Measurements from ENCODE around the gene SPG7. TPM values are rescaled to one million over a fixed set of nuclear protein-coding genes. Genes with fewer than 3 reads are reported as not detected.

SPG7 gene
- total and polyA plus RNA-seq, 4 donors: 34.5 to 102 (median 49.5) TPM

GRCh38 chr16:89567656-89568594, 59.7 kb downstream of the SPG7 start:
- no peak for TF ChIP-seq TAF1 (conservative IDR thresholded peaks at IDR 0.05)
- TF ChIP-seq NR2F2 (IDR thresholded peaks at IDR 0.05): no peak
- no peak for TF ChIP-seq YY1 (IDR thresholded peaks at IDR 0.05)
- no peak for TF ChIP-seq JUND (IDR thresholded peaks at IDR 0.05)
- TF ChIP-seq CTCF (IDR thresholded peaks at IDR 0.05; ENCODE audit: low read depth, low read length, missing input control): no peak
- no peak for TF ChIP-seq MAX (IDR thresholded peaks at IDR 0.05)
- DNase-seq (ENCODE audit: low spot score): no peak
- 81% methylated on average over 30 of the region's 30 CpGs for WGBS
- H3K27ac ChIP-seq (ENCODE audit: low read depth in 1 of 2, low read length in 2 of 2): no peak overlapping the region
- no peaks in the 10 kb centered on the region for H3K27me3 ChIP-seq (ENCODE audit: control insufficient read depth in 4 of 4, insufficient read depth in 4 of 4, low read length in 3 of 4)
- H3K36me3 ChIP-seq (ENCODE audit: control insufficient read depth in 4 of 4, insufficient read depth in 3 of 4, low read depth in 1 of 4, low read length in 3 of 4): peaks cover 6 to 16% (median 15%) of the 10 kb centered on the region in 4 donors
- no peak overlapping the region for H3K9ac ChIP-seq (ENCODE audit: low read depth in 1 of 2, low read length in 2 of 2)
- no peaks in the 10 kb centered on the region for H3K9me3 ChIP-seq (ENCODE audit: control insufficient read depth in 4 of 4, low read length in 3 of 4)
- no peak overlapping the region for H3K4me3 ChIP-seq (ENCODE audit: low read depth in 1 of 3, low read length in 3 of 3)
- H3K4me1 ChIP-seq (ENCODE audit: control insufficient read depth in 4 of 4, insufficient read depth in 4 of 4, low read length in 3 of 4): peaks cover 10 to 42% (median 26%) of the 10 kb centered on the region in 4 donors

DNA sequence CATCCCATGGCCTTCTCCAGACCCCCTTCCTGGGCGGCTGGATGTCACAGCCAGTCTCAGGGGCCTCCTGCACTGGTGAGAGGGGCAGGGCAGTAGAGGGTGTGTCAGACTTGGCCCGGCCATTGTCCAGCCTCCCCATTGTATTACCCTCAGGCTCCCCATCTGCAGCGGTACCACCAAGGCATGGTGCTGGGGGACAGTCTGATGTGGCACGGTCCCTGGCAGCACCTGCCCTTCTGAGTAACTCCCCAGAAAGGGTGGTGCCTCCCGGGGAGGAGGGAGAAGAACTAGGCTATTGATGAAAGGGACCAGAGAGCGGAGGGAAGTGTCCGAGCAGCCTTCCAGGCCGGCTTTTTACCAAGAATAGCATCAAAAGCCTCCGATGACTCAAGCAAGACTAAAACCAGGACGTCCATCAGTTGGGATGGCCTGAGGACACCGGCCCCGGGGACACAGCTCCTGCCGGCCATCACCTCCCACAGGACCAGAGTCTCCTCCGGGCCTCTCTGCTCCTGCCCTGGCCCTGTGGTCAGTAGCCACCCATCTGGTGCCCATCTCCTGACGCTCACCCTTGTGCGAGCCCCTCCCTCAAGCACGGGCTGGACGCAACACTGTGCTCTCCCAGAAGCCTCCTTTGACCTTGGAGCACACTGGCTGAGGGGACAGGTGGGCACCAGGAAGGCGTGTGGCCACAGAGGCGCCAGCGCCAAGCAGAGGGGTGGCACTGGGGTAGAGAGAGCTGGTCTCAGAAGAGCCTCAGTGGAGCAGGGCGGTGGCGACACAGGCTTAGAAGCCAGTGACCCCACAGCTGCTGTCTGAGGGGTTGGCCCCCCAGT, 61.5 kb downstream of the SPG7 start:
- DNase-seq (ENCODE audit: low spot score): no peak
- peaks cover 8 to 25% (median 22%) of the 10 kb centered on the region in 4 donors for H3K4me1 ChIP-seq (ENCODE audit: control insufficient read depth in 4 of 4, insufficient read depth in 4 of 4, low read length in 3 of 4)
- H3K27me3 ChIP-seq (ENCODE audit: control insufficient read depth in 4 of 4, insufficient read depth in 4 of 4, low read length in 3 of 4): no peaks in the 10 kb centered on the region
- H3K9me3 ChIP-seq (ENCODE audit: control insufficient read depth in 4 of 4, low read length in 3 of 4): no peaks in the 10 kb centered on the region
- no peaks in the 10 kb centered on the region for H3K36me3 ChIP-seq (ENCODE audit: control insufficient read depth in 4 of 4, insufficient read depth in 3 of 4, low read depth in 1 of 4, low read length in 3 of 4)
- TF ChIP-seq RXRA (IDR thresholded peaks at IDR 0.05) (no peak), MAX (IDR thresholded peaks at IDR 0.05) (no peak), JUND (IDR thresholded peaks at IDR 0.05) (no peak), ATF3 (IDR thresholded peaks at IDR 0.05) (no peak), EGR1 (IDR thresholded peaks at IDR 0.05; ENCODE audit: low read depth in 2 of 2) (no peak), FOXA2 (IDR thresholded peaks at IDR 0.05) (no peak), GABPA (IDR thresholded peaks at IDR 0.05 in 1 of 2, conservative IDR thresholded peaks at IDR 0.05 in 1 of 2) (no peak)
- H3K9ac ChIP-seq (ENCODE audit: low read depth in 1 of 2, low read length in 2 of 2): no peak overlapping the region
- H3K4me3 ChIP-seq (ENCODE audit: low read depth in 1 of 3, low read length in 3 of 3): no peak overlapping the region
- WGBS: 84% methylated on average over 23 of the region's 23 CpGs
- no peak overlapping the region for H3K27ac ChIP-seq (ENCODE audit: low read depth in 1 of 2, low read length in 2 of 2)

- Histone ChIP-seq H3K27me3 (ENCODE audit: control insufficient read depth in 4 of 4, insufficient read depth in 4 of 4, low read length in 3 of 4) (no peaks in the 10 kb centered on the region), H3K4me1 (ENCODE audit: control insufficient read depth in 4 of 4, insufficient read depth in 4 of 4, low read length in 3 of 4) (peaks cover 11 to 22% (median 16%) of the 10 kb centered on the region in 4 donors), H3K4me3 (ENCODE audit: low read depth in 1 of 3, low read length in 3 of 3) (no peak overlapping the region), H3K9me3 (ENCODE audit: control insufficient read depth in 4 of 4, low read length in 3 of 4) (no peaks in the 10 kb centered on the region), H3K36me3 (ENCODE audit: control insufficient read depth in 4 of 4, insufficient read depth in 3 of 4, low read depth in 1 of 4, low read length in 3 of 4) (no peaks in the 10 kb centered on the region), H3K9ac (ENCODE audit: low read depth in 1 of 2, low read length in 2 of 2) (no peak overlapping the region), H3K27ac (ENCODE audit: low read depth in 1 of 2, low read length in 2 of 2) (no peak overlapping the region)
- DNase-seq (ENCODE audit: low spot score): no peak
- TF ChIP-seq REST (IDR thresholded peaks at IDR 0.05) (no peak), EGR1 (IDR thresholded peaks at IDR 0.05; ENCODE audit: low read depth in 2 of 2) (no peak), TAF1 (conservative IDR thresholded peaks at IDR 0.05) (no peak), ZBTB33 (IDR thresholded peaks at IDR 0.05) (no peak)
- 85% methylated on average over 30 of the region's 30 CpGs for WGBS
Measured at GRCh38 chr16:89570342-89570923, 62.2 kb downstream of the SPG7 start.
